Endothelial cell (in vitro differentiated cells): ENCODE data around the gene UCK2. TPM values are rescaled to one million over a fixed set of nuclear protein-coding genes. Genes with fewer than 3 reads are reported as not detected.

Experiments used
- DNase-seq: peaks from one replicate; pipeline ENCODE4 v3.0.0; 2021; ENCODE audit warnings: low spot score
- H3K27ac Mint-ChIP-seq: one replicate; pipeline ENCODE4 v1.8.0; 2021; ENCODE audit warnings: mixed read lengths, inconsistent platforms; ENCODE audit not compliant: unreplicated experiment
- H3K27me3 Mint-ChIP-seq: one replicate; pipeline ENCODE4 v1.8.0; 2021; ENCODE audit warnings: mild to moderate bottlenecking, moderate library complexity, mixed read lengths, inconsistent platforms; ENCODE audit not compliant: unreplicated experiment
- H3K36me3 Mint-ChIP-seq: one replicate; pipeline ENCODE4 v1.8.0; 2021; ENCODE audit warnings: mild to moderate bottlenecking, low read depth, mixed read lengths, inconsistent platforms; ENCODE audit not compliant: unreplicated experiment
- H3K4me1 Mint-ChIP-seq: one replicate; pipeline ENCODE4 v1.8.0; 2021; ENCODE audit warnings: mild to moderate bottlenecking, mixed read lengths, inconsistent platforms; ENCODE audit not compliant: unreplicated experiment
- H3K4me3 Mint-ChIP-seq: one replicate; pipeline ENCODE4 v1.8.0; 2021; ENCODE audit warnings: mild to moderate bottlenecking, mixed read lengths, inconsistent platforms; ENCODE audit not compliant: unreplicated experiment
- H3K9me3 Mint-ChIP-seq: one replicate; pipeline ENCODE4 v1.8.0; 2021; ENCODE audit warnings: mixed read lengths, inconsistent platforms; ENCODE audit not compliant: unreplicated experiment
- total RNA-seq: library from RNA; stranded (reverse); fragmentation: NEBNext Ultra II Directional; extraction: Animal tissue kit (Norgen Biotek cat#: 25700); gene quantifications from one replicate; pipeline ENCODE4 v1.2.1, GENCODE V29; 2021; ENCODE audit not compliant: unreplicated experiment
- TF ChIP-seq, protein P1 (sequence below): fragments of 200-600 bp; sonication (generic); IDR thresholded peaks from one replicate; pipeline ENCODE4 v1.5.0; 2021; ENCODE audit warnings: antibody characterized with exemption; ENCODE audit not compliant: unreplicated experiment

The UCK2 gene
- total RNA-seq, 1 donor from 2014 or later, result 52.9 TPM

GRCh38 chr1:165840423-165840822 is 13.0 kb downstream of the UCK2 start:
- TF ChIP-seq, protein P1, sequence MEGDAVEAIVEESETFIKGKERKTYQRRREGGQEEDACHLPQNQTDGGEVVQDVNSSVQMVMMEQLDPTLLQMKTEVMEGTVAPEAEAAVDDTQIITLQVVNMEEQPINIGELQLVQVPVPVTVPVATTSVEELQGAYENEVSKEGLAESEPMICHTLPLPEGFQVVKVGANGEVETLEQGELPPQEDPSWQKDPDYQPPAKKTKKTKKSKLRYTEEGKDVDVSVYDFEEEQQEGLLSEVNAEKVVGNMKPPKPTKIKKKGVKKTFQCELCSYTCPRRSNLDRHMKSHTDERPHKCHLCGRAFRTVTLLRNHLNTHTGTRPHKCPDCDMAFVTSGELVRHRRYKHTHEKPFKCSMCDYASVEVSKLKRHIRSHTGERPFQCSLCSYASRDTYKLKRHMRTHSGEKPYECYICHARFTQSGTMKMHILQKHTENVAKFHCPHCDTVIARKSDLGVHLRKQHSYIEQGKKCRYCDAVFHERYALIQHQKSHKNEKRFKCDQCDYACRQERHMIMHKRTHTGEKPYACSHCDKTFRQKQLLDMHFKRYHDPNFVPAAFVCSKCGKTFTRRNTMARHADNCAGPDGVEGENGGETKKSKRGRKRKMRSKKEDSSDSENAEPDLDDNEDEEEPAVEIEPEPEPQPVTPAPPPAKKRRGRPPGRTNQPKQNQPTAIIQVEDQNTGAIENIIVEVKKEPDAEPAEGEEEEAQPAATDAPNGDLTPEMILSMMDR, result no peak
- H3K36me3 Mint-ChIP-seq, result no peaks in the 10 kb centered on the region
- no peak for DNase-seq
- peaks cover 3% of the 10 kb centered on the region for H3K27me3 Mint-ChIP-seq
- no peak overlapping the region for H3K27ac Mint-ChIP-seq
- no peak overlapping the region for H3K4me3 Mint-ChIP-seq
- H3K4me1 Mint-ChIP-seq, result peaks cover 47% of the 10 kb centered on the region
- H3K9me3 Mint-ChIP-seq, result no peaks in the 10 kb centered on the region

- DNase-seq, result no peak
- TF ChIP-seq, protein P1, result no peak
- no peaks in the 10 kb centered on the region for H3K9me3 Mint-ChIP-seq
- peaks cover 3% of the 10 kb centered on the region for H3K27me3 Mint-ChIP-seq
- H3K27ac Mint-ChIP-seq, result no peak overlapping the region
- H3K36me3 Mint-ChIP-seq, result no peaks in the 10 kb centered on the region
- no peak overlapping the region for H3K4me3 Mint-ChIP-seq
- H3K4me1 Mint-ChIP-seq, result peaks cover 48% of the 10 kb centered on the region
Observed at GRCh38 chr1:165841582-165842017, 14.2 kb downstream of the UCK2 start.

DNA sequence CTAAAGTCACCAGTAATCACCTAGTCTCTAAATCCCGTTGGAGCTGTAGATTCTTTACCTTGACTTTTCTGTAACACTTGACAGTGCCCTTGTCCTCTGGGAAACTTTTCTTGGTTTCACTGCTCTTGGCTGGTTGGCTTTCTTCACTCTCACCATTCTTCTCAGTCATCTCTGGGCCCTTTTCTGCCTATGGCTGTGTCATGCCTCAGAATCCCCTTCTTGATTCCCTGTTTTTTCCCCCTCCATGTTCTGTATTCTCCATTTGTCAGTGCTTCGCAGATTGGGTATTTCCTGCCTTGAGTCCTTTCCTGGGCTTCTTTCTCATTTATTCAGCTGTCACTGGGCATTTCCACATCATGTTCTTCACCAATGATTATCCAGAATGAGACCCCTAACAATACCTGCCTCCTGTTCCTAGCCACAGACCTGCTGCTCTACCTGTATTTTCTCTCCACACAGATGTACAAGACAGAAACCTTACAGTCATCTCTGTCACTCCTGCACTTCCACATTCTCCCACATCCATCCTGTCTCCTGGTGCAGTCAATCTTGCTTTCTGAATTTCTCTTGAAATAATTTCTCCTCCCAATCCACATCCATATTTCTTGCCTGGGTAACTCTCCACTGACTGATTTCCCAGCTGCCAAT is 14.7 kb downstream of the UCK2 start:
- Mint-ChIP-seq H3K27ac (peak overlapping the region; percentile 61), H3K27me3 (peaks cover 3% of the 10 kb centered on the region), H3K4me1 (peaks cover 44% of the 10 kb centered on the region), H3K9me3 (no peaks in the 10 kb centered on the region), H3K36me3 (no peaks in the 10 kb centered on the region), H3K4me3 (no peak overlapping the region)
- TF ChIP-seq, protein P1, result no peak
- no peak for DNase-seq

GRCh38 chr1:165842671-165843129 is 15.3 kb downstream of the UCK2 start:
- Mint-ChIP-seq H3K27me3 (peaks cover 3% of the 10 kb centered on the region), H3K4me1 (peaks cover 43% of the 10 kb centered on the region), H3K36me3 (no peaks in the 10 kb centered on the region), H3K4me3 (no peak overlapping the region), H3K27ac (peak overlapping the region; percentile 61), H3K9me3 (no peaks in the 10 kb centered on the region)
- no peak for DNase-seq
- TF ChIP-seq, protein P1, result no peak

- Mint-ChIP-seq H3K4me1 (peaks cover 37% of the 10 kb centered on the region), H3K36me3 (no peaks in the 10 kb centered on the region), H3K27ac (no peak overlapping the region), H3K27me3 (peaks cover 3% of the 10 kb centered on the region), H3K9me3 (no peaks in the 10 kb centered on the region), H3K4me3 (no peak overlapping the region)
- TF ChIP-seq, protein P1, result no peak
- no peak for DNase-seq
Observed at GRCh38 chr1:165843304-165843703, 15.9 kb downstream of the UCK2 start.
